ENCODE data around the gene RNF103. TPM values are rescaled to one million over a fixed set of nuclear protein-coding genes. Genes with fewer than 3 reads are reported as not detected.
"Not testable (repeated sequence)": the region's sequence is repeated elsewhere in the genome, so short reads cannot be mapped to it uniquely, and the experiment has no call there.

Gene RNF103
- total RNA-seq (2014; rRNA removed; shearing (Covaris generic)): 11.8 and 15.8 TPM in 2 replicates

DNA sequence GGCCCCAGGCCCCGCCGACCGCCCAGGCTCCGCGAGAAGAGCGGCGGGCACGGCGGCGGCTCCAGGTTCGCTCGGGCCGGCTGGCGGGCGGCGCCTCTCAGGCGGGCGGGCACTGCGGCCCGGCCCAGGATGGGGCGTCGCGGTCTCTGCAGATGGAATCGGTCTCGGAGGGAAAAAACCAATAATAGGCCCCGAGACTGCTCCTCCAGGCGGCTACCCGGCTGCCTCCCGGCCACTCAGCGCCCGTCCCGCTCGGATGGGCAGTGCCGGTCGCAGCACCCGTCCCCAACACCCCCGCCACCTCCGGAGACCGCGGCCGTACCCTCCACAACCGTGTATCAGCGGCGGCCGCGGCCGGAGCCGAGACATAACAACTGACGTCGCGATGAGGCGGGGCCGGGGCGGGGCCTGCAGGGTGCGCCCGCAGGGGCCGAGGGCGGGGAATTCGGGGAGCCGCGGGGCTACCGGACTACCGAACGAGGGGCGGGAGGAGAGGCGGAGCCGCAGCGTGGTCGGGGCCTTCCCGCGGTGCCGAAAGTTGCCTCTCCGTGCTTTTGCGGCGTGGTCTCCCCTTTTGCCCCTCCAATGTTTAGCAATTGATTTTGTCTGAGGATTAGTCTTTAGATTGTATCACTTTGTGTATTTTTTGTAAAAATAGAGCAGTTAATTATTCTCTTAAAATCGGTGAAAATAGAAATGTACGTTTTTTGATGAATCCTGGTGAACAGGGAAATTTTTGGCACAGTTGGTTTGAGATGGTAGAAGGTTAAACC lies at the start of gene RNF103:
Gene RNF103, minus strand, starts transcription at position 372 of the 773 bp plus-strand sequence. CDS start 979 bp downstream, outside the sequence.
- DNase-seq (ENCODE audit: low spot score): peak; percentile 94

- no peak for DNase-seq (ENCODE audit: low spot score)
Measured at GRCh38 chr2:86673011-86673410, 49.3 kb upstream of the RNF103 start.

DNA sequence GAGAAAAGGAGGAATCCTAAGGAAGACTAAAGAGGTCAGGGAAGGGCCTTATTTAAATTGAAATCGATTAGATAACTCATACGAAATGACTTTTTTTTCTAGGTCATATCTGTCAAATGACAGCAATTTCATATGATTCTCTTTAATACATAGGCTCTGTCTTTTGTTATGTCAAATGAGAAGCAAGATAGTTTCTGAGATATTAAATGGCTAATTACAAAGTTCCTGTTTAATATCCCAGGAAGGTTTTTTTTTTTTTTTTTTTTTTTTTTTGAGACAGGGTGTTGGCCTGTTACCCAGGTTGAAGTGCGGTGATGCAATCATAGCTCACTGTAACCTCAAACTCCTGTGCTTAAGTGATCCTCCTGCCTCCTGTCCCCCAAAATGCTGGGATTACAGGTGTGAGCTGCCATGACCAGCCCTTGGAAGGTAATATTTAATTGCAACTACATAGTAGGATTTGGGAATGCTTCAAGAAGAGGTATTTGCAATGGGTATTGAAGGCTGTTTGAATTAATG lies 48.4 kb upstream of the RNF103 start:
- no peak for DNase-seq (ENCODE audit: low spot score)

- DNase-seq (ENCODE audit: low spot score): no peak
Measured at GRCh38 chr2:86671337-86671981, 47.8 kb upstream of the RNF103 start.

GRCh38 chr2:86669323-86669722 lies 45.7 kb upstream of the RNF103 start:
- not testable (repeated sequence) for DNase-seq (ENCODE audit: low spot score)

DNA sequence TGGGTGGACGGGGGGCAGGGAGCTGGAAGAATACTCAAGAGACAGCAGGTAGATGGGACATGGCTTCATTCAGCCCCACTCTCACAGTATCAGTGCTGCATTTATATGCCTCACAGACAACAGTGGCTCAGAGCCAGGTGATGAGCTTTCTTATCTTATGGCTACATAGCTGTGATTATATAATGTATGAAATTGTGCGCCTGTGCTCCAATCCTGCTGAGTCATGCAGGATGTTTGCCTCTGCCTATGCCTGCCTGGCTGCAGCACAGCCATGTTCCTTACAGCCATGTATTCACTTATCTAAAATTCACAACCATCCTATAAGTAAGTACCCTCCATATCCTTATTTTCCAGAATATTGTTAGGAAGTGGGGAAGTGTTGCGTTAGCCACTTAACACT lies 37.7 kb upstream of the RNF103 start:
- no peak for DNase-seq (ENCODE audit: low spot score)

DNA sequence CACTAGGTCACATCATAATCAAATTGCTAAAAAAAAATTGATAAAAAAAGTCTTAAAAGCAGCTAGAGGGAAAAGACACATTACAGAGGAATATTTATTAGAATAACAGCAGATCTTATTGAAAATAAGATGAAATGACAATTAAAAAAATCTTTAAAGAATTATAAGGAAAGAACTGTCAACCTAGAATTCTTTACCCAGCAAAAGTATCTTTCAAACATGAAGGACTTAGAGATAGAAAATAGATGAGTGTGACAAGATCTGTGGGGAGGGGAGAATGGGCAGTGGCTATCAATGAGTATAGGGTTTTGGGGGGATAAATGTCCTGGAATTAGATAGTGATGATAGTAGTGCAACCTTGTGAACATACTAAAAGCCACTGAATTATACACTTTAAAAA lies 26.5 kb upstream of the RNF103 start:
- no peak for DNase-seq (ENCODE audit: low spot score)

DNA sequence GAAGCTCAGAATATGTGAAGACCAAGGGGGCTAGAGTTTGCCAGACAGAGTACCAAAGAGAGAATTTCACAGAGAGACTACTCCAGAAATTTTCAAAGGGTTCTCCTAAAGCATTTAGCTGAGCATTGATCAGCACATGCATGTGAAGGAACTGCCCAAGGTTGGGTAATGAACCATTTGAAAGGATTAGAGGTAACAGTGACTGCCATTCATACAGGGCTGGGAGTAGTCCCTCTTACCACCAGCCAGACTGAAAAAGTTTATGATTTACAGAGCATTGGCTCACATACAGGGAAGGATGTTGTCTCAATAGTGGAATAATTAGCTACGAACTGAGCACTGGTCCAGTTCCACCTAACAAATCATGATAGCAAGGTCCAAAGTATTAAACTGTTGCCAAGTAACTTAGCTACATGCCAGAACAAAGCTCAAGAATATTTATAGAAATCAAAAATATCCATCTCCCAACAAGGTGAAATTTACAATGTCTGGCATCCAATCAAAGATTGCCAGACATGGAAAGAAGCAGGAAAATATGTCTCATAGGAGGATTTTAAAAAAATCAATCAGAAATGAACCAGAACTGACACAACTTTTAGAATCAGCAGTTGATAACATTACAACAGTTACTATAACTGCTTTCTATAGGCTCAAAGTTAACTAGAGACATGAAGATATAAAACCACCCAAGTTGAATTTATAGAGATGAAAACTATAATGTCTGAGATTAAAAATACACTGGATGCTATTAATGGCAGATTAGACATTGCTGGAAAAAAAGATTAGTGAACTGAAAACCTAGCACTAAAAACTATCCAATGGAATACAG lies 25.7 kb upstream of the RNF103 start:
- DNase-seq (ENCODE audit: low spot score): peak; percentile 70

- no peak for DNase-seq (ENCODE audit: low spot score)
Measured at GRCh38 chr2:86648681-86649080, 25.0 kb upstream of the RNF103 start.

DNA sequence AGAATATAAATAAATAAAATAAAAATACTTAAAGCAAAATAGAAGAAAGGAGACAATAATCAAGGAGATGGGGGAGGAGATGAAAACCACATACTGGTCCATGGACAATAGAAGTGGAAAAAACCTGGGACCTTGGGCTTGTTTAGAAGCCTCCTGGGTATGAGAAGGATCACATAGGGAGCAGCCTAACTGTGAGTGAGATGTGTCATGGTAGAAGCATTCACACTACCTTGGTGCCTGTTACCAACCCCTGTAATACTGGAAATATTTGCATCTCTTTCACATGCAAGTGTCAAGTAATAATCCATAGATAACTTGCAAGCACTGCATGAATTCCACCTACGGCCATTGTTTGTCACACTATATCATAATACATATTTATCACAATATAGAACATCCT lies 23.2 kb upstream of the RNF103 start:
- no peak for DNase-seq (ENCODE audit: low spot score)

- DNase-seq (ENCODE audit: low spot score): no peak
Measured at GRCh38 chr2:86646329-86646728, 22.7 kb upstream of the RNF103 start.

- no peak for DNase-seq (ENCODE audit: low spot score)
Measured at GRCh38 chr2:86645752-86646151, 22.1 kb upstream of the RNF103 start.

DNA sequence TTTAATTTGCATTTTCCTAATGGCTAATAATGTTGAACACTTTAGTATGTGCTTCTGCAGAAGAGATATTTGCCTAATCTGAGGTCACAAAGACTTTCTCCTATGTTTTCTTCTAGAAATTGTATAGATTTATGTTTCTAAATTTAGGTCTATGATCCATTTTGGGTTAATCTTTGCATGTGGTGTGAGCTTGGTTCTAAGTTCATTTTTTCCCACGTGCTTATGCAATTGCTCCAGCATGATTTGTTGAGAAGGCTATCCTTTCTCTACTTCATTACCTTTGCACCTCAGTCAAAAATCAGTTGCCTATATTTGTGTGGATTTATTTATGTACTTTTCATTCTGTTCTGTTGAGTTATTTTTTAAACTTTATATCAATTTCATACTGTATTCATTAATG lies 15.0 kb upstream of the RNF103 start:
- no peak for DNase-seq (ENCODE audit: low spot score)

DNA sequence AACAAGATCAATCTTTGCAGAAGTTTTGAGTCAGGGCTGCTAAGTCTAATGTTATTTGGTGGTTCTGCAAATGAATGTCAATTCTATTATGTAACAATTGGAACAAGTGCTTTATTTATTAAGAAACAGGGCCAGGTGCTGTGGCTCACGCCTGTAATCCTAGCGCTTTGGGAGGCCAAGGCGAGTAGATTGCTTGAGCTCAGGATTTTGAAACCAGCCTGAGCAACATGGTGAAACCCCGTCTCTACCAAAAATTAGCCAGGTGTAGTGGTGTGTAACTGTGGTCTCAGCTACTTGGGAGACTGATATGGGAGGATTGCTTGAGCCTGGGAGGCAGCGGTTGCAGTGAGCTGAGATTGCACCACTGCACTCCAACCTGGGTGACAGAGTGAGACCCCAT lies 13.2 kb upstream of the RNF103 start:
- no peak for DNase-seq (ENCODE audit: low spot score)

DNA sequence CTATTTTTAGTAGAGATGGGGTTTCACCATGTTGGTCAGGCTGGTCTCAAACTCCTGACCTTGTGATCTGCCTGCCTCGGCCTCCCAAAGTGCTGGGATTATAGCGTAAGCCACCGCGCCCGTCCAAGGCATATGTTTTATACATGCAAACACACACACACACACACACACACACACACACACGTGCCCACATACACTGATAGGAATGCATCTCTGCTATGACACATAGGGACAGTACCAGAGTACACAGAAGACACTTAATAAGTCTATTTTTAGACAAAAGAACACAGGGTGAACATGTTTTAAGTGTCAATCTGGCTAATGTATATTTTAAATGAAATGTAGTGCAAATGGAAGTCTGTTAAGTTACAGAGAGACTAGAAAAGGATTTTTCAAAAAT lies 10.7 kb upstream of the RNF103 start:
- DNase-seq (ENCODE audit: low spot score): no peak

- no peak for DNase-seq (ENCODE audit: low spot score)
Measured at GRCh38 chr2:86633155-86633651, 9.5 kb upstream of the RNF103 start.

GRCh38 chr2:86632672-86633071 lies 9.0 kb upstream of the RNF103 start:
- peak; percentile 56 for DNase-seq (ENCODE audit: low spot score)

GRCh38 chr2:86631846-86632485 lies 8.3 kb upstream of the RNF103 start:
- no peak for DNase-seq (ENCODE audit: low spot score)

GRCh38 chr2:86628091-86628522 lies 4.4 kb upstream of the RNF103 start:
- peak; percentile 41 for DNase-seq (ENCODE audit: low spot score)

- no peak for DNase-seq (ENCODE audit: low spot score)
Measured at GRCh38 chr2:86627550-86627949, 3.9 kb upstream of the RNF103 start.

GRCh38 chr2:86625096-86625495 lies 1.4 kb upstream of the RNF103 start:
- DNase-seq (ENCODE audit: low spot score): no peak

DNA sequence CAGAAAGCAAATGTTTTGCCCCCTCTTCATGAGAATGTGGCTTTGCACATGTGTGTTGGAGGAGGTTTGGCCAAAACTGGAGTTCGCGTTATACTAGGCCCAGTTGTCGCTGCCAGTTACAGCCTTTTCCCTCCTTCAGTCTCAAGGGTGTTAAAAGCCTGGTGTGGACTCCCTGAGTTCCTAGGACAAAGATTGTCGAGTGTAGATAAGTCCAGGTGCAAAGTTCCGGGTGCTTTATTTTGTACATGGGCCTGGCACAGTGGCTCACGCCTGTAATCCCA lies 542 bp upstream of the RNF103 start:
- DNase-seq (ENCODE audit: low spot score): no peak
